GM19455 (cell line): ENCODE data around the gene PHF5A.

ENCODE experiments used
- ATAC-seq: cut with Tn5 transposase; IDR thresholded peaks from one replicate; pipeline ENCODE4 v1.9.1; 2021; ENCODE audit not compliant: unreplicated experiment

Gene PHF5A, protein sequence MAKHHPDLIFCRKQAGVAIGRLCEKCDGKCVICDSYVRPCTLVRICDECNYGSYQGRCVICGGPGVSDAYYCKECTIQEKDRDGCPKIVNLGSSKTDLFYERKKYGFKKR

DNA sequence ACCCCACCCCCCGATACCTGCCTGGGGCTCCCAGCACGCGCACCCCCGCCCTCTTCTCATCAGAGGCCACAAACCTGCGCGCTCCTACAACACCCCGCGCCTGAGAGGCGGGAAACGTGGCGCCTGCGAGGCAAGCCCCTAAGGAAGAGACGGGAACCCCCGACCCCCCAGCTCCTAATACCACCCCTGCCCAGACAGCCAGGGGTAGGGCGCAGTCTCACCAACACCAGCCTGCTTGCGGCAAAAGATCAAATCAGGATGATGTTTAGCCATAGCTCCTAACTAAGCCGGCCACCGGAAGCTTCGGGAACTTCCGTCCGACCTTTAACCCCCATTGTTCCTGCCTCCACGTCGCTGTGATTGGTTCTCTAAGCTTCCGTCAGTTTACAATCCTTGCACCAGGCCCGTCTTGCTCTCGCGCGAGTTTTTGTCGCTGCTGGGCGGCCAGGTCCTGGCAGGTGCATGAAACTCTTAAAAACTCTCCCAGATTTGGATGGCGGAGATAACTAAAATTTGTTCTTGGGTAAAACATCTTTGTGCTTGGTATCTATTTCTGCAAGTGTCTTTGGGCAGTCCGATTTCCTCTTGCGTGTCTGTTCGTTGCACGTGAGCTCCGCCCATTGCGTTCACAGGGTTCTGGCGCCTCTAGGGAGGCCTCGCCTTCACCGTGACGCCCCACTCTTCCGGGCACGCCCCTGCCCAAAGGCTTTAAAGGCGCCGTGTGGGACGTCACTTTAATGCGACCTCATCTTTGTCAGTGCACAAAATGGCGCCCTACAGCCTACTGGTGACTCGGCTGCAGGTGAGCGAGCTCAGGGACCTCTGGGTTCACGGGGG lies at the start of gene PHF5A, which contains the start of gene ACO2:
Gene PHF5A, minus strand, starts transcription at position 312 of the 837 bp plus-strand sequence. Its CDS starts 39 bp downstream, at position 273.
Gene ACO2, plus strand, starts transcription at position 737 of the 837 bp plus-strand sequence. Its CDS starts 30 bp downstream, at position 767.
- ATAC-seq: peak; percentile 82

- ATAC-seq: no peak
These were observed 49.5 kb upstream of the PHF5A start for GRCh38 chr22:41518048-41518347.

DNA sequence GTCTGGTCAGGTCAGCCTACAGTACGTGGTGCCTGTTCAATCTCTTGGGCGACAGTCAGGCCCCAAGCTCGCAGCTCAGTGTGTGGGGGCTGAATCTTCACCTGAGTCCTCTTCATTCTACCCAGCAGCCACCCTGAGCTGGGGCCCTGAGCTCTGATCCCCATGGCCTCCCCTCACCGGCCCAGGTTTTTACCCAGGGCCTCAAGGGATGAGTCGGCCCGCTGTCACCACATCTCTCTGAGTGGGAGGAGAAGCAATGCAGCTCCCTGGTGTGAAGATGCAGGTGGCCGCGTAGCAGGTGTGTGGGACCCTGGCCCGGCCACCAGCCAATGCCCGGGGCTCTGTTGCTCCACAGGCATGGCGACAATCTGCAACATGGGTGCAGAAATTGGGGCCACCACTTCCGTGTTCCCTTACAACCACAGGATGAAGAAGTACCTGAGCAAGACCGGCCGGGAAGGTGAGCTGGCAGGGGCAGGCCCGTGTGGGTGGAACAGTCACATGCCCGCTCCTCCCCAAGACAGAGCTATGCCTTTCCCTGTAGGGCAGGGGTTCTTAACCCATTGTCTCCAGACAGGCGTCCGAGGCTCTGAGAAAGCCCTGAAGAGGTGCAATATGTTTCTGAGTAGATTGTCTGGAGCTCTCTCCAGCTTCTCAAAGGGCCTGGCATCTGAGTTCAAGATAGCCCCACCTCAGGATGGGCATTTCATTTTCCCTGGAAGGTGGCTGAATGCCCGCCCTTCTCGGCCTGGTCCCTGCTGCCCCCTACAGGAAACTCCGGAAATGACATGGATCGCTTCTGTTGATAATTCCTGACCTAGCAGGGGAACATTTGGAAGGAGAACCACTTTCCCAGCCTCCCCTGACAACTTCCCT lies 48.9 kb upstream of the PHF5A start:
- ATAC-seq: no peak

DNA sequence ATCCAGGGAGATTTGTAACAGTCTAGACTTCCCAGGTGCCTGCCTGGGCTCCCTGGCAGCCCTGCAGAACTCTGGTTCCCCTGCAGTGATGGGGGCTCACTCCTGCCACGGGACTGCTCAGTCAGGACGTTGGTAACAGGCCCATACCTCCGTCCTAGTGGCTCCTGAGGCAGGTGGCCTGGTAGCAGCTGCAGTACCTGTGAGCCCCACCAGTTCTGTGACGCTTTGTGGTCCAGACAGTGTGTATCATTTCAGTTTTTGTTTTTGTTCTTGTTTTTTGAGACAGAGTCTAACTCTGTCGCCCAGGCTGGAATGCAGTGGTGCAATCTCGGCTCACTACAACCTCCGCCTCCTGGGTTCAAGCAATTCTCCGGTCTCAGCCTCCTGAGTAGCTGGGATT lies 48.0 kb upstream of the PHF5A start:
- ATAC-seq: no peak

- no peak for ATAC-seq
These were observed 44.9 kb upstream of the PHF5A start for GRCh38 chr22:41513391-41513790.

DNA sequence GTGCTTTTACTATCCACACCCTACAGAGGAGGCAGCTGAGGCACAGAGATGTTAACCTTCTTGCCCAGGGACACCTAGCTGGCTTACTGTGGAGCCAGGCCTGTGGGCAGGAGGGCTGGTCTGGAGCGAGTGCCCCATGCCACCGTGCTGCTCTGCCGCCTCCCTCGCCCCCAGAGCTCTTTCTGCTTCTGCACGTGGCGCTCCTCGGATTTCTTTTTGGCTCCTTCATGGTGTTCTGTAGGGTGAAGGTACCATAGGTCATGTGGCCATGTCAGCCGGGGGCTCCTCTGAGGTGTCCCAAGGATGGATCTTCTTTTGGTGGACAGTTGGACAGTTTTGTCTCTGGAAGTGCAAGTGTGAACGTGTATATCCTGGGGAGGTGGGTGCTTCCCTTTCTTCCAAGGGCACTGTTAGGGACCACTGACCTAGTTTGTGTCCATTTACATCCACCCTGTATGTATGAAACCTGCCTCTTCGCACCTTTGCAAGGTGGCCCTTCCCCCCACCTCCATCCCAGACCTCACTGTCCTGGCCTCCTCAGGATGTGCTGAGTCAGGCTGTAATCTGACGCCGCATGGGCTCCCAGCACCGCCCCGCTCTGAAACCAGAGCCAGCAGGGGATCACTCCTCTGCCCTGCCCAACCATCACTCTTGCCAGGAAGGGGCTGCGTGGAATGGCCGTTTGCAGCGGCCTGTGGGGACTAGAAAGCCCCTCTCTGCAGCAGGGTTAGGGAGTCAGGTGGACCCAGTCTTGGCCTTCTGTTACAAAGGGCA lies 44.1 kb upstream of the PHF5A start:
- ATAC-seq: no peak

GRCh38 chr22:41511521-41511968 lies 43.1 kb upstream of the PHF5A start:
- ATAC-seq: no peak

GRCh38 chr22:41508770-41509170 lies 40.3 kb upstream of the PHF5A start:
- ATAC-seq: no peak

DNA sequence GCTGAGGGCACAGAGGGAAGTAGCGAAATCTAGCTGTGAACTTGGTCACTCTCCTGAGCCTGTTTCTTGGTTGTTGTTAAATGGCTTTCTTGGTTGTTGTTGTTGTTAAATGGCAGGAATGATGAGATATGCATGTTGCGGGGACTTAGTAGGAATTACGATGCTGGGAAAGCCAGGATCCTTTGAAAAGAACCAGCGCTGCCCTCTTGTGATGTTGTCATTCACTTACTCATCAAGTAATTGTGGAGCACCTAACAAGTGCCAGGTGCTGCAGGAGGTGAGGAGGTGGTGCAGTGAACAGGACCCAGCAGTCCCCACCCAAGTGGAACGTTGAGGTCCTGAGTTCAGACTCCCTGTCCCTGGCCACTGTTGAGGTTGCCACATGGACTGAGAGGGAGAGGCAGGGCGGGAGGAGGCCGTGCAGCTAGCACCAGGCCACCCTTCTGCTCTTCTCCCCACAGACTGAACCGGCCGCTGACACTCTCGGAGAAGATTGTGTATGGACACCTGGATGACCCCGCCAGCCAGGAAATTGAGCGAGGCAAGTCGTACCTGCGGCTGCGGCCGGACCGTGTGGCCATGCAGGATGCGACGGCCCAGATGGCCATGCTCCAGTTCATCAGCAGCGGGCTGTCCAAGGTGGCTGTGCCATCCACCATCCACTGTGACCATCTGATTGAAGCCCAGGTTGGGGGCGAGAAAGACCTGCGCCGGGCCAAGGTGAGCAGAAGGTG lies 39.0 kb upstream of the PHF5A start:
- no peak for ATAC-seq

DNA sequence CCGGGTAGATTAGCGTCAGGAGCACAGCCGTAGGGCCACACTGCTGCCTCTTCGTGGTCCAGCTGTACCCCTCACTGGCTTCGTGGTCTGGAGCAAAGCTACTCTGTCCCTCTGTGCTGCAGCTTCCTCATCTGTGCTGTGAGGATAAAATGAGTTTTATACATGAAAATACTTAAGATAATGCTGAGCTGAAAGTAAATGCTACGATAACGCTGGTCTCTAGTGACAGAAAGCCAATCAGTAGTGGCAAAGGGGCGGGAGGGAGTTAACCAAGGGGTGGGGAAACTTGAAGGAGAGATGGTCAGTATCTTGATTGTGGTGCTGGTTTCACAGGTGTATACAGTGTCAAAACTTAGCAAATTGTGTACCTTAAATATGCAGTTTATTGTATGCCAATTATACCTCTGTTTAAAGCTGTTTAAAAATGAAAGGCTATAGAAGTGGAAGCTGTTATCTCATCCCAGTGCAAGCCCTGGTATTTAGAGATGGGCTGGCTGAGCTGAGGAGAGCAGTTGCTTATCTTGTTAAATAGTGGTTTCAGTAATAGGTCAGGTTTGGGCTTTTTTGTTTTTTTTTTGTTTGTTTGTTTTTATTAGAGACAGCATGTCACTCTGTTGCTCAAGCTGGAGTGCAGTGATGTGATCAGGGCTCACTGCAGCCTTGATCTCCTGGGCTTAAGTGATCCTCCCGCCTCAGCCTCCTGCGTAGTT lies 37.2 kb upstream of the PHF5A start:
- no peak for ATAC-seq

DNA sequence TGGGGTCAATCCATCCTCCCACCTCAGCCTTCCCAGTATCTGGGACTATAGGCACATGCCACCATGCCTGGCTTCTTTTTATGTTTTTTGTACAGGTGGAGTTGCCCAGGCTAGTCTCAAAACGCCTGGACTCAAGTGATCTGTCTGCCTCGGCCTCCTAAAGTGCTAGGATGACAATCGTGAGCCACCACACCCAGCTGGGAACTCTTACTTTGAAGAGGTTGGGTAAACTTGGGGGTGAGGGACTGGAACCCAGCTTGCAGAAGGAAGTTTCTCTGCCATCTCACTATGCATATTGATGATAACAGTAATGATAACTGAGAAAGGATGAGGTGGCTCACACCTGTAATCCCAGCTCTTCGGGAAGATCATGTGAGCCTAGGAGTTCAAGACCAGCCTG lies 36.3 kb upstream of the PHF5A start:
- ATAC-seq: no peak

- ATAC-seq: no peak
These were observed 35.9 kb upstream of the PHF5A start for GRCh38 chr22:41504397-41504796.

DNA sequence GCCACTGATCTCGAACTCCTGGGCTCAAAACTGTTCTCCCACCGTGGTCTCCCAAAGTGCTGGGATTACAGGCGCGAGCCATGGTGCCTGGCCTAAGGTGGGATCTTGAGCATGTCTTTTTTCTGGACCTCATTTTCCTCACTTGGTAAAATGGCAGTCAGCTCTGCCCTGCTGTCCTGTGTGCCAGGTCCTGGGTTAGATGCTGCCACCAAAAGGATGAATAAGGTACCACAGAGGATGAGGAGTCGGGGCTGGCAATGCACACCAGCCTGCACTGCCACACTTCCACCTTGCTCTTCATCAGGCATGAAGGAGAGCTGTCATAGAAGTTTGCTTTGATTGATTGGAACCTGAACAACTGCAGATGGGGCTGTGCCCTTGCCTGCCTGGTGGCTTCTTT lies 32.7 kb upstream of the PHF5A start:
- ATAC-seq: no peak

- ATAC-seq: no peak
These were observed 31.8 kb upstream of the PHF5A start for GRCh38 chr22:41500303-41500702.

DNA sequence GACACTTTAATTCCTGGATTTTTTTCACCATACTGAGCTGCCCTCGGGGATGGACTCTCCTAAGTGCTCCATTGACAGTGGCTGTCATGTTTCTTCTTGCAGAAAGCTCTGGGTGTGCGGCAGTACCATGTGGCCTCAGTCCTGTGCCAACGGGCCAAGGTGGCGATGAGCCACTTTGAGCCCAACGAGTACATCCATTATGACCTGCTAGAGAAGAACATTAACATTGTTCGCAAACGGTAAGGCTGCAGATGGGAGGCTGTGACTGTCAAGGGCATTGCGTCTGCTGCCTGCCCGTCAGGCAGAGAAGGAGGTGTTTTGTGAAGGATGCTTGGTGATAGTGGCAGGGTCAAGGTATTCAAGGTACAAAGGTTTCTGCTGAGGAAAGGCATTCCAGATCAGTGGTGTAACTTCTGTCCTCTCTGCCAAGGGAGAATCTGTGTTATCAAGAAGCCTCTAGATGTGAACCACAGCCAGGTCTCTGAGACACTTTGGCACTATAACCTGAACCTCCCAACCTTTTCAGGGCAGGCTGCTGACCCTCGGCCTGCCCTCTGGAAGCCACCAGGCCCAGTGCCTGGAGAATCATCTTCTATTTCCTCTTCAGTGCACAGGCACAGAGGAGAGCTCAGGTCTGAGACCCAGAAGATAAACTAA lies 31.3 kb upstream of the PHF5A start:
- no peak for ATAC-seq

DNA sequence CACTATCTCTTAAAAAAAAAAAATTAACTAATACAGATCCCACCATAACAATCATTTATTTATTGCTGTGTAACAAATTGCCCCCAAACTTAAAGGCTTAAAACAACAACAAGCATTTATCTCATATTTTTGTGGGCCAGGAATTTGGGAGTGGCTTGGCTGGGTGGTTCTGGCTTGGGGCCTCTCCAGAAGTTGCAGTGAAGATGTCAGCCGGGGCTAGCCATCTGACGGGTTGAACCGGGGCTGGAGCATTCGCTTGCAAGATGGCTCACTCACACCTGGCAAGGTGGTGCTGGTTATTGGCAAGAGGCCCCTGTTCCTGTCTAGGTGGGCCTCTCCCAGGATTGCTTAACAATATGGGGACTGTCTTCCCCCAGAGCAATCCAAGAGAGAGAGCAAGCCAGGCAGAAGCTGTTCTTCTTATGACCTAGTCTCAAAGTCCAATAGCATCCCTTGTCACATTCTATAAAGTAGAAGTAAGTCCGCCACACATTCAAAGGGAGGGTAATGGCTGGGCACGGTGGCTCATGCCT lies 29.9 kb upstream of the PHF5A start:
- no peak for ATAC-seq

DNA sequence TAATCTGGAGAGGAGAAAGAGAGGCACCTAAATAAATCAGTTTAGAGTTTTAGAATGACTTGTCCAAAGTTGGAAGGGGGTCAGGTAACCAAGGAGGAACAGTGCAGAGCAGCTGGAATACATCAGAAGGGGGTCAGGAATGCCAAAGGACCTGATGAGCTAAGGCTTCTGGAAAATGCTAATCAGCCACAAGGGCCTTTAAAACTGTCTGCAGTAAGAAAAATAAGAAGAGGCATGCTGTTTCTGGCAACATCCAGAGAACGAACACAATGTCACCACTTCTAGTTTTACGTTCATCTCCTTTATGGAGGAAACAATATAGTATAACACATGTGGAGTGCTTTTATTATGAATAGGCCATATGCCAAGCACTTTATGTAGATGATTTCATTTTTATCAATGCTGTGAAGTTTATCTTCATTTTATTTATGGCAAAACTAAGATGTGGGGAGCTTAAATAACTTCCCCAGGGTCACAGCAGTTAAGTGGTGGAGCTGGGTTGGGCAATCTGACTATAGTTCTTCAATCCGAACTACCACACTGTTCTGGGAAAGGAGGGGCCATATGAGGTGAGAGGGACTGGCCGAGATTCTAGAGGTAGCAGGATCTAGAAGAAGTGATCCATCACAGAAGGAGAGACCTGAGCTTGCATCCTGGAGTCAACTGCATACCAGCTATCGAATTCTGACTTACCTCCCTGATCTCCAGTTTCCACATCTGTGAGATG lies 23.0 kb upstream of the PHF5A start:
- ATAC-seq: no peak
